Uterus (tissue), 2 donors: ENCODE results near the gene ESYT1.

Experiments used
- POLR2A ChIP-seq, 2 donors: fragments of 450-650 bp; IDR thresholded peaks; one replicate each; pipeline ENCODE4 v1.6.1; 2016; ENCODE audit warnings: antibody characterized with exemption in 2 of 2, mild to moderate bottlenecking in 1 of 2, moderate library complexity in 1 of 2
- TF ChIP-seq, protein P1 (sequence below), 4 experiments: fragments of 200-600 bp in 2 of 4; fragments of 450-650 bp in 2 of 4; sonication (generic) in 2 of 4; IDR thresholded peaks; one replicate each; pipeline ENCODE4 v1.5.1; 2016 to 2019; ENCODE audit warnings: antibody characterized with exemption in 4 of 4, mild to moderate bottlenecking in 2 of 4, moderate library complexity in 1 of 4

DNA sequence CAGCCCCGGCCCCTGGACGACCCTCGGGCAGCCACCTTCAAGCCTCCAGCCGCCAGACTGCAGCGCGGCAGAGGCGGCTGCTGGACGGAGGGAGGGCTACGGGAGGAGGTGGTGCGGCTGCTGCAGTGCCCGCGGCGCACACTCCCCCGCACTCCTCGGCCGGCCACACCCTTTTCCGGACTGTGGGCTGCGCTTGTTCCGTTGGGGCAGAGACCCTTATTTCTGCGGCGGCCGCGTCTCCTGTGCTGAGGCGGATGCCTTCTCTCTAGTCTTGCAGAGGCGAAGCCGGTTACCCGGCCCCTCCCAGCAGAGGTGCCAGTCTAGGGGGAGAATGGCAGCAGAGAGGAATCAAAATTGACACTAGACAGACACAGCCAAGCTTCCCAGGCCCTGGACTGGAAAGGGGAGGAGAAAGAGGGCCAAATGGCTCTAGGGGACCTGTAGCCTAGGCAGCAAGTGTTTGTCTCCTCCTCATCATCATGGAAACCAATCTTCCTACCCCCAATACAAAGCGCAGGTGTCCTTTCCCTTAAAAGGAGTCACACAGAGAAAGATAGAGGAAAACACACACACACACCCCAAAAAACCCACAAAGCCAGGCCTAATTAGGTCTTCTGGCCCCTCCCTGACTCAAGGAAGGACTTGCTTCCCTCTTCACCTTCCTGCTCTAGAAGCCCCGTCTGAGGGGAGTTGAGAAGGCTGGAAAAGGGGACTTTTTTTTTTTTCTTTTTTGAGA is 1.3 kb downstream of the ESYT1 start:
- TF ChIP-seq, protein P1, sequence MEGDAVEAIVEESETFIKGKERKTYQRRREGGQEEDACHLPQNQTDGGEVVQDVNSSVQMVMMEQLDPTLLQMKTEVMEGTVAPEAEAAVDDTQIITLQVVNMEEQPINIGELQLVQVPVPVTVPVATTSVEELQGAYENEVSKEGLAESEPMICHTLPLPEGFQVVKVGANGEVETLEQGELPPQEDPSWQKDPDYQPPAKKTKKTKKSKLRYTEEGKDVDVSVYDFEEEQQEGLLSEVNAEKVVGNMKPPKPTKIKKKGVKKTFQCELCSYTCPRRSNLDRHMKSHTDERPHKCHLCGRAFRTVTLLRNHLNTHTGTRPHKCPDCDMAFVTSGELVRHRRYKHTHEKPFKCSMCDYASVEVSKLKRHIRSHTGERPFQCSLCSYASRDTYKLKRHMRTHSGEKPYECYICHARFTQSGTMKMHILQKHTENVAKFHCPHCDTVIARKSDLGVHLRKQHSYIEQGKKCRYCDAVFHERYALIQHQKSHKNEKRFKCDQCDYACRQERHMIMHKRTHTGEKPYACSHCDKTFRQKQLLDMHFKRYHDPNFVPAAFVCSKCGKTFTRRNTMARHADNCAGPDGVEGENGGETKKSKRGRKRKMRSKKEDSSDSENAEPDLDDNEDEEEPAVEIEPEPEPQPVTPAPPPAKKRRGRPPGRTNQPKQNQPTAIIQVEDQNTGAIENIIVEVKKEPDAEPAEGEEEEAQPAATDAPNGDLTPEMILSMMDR (IDR thresholded peaks at IDR 0.05): no peak
- TF ChIP-seq POLR2A (IDR thresholded peaks at IDR 0.05): peak in 1 of 2 donors; percentile 49
